HG02623 (cell line): ENCODE measurements around the gene WDR43.
"Not testable (repeated sequence)": the region's sequence is repeated elsewhere in the genome, so short reads cannot be mapped to it uniquely, and the experiment has no call there.

Experiments
- ATAC-seq: cut with Tn5 transposase; IDR thresholded peaks from one replicate; pipeline ENCODE4 v1.9.1; 2021; ENCODE audit warnings: moderate library complexity; ENCODE audit not compliant: unreplicated experiment

Gene WDR43

DNA sequence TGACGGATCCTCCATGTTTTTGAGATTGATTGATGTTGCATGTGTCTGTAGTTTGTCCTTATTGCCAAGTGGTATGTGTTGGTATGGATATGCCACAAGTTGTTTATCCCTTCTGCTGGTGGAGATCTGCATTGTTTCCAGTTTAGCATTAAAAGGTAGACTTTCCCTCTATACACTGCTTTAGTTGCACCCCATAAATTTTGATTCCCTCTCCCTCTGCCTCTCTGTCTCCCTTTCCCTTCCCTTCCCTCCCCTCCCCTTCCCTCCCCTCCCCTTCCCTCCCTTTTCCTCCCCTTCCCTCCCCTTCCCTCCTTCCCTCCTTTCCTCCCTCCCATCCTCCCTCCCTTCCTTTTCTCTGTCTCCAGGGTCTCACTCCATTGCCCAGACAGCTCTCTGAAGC lies 68.0 kb downstream of the WDR43 start:
- no peak for ATAC-seq

- ATAC-seq, result no peak
These were observed 76.1 kb downstream of the WDR43 start for GRCh38 chr2:28970464-28971160.

- no peak for ATAC-seq
These were observed 78.4 kb downstream of the WDR43 start for GRCh38 chr2:28972778-28973335.

GRCh38 chr2:28974252-28974651 lies 79.8 kb downstream of the WDR43 start:
- ATAC-seq, result no peak

DNA sequence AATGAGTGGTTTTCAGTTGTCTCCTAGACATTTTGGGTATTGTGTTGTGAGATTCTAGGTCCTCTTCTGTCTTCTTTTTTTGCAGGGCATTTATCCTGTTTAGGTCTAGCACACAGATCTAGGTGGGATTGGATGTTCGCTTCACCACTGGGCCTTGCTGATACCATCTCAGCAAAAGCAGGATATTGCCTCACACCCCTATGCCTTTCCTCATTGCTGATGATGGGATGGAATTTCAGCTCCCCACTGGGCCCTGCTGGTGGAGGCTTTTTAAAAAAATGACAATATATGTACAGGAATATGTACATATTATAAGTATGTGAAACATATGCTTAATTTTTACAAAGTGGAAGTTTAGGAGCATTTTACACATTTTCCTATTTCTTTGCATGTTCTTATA lies 81.2 kb downstream of the WDR43 start:
- no peak for ATAC-seq

GRCh38 chr2:28976584-28976983 lies 82.1 kb downstream of the WDR43 start:
- no peak for ATAC-seq

DNA sequence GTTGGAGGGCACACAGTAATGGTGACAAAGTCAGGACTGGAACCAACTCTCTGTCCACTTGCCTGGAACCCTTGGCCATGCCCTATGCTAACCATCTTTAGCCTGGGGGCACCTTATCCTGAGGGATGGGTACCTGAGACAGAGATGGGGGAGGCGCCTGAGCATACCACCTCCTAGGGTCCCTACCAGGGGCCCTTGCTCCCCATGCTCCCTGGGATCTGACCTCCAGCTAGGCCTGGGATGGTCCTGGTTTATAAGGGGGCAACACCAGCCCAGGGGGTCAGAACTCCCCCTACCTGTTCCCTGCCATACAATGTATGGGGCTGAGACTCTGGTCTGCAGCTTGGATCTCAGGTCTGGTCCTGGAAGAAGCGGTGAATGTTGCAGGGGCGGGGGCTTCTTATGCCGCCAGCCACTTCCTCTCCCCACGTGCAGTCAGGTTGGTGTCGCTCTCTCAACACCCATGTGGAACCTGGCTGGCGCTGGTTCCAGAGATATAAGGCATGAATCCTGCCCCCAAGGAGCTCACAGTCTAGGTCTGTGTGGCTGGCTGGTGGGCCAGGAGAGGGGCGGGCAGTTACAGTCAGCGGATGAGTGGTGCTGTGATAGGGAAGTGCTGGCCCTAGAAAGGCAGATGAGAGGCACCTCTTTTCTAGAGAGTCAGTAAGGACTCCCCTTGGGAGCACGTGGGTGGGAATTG lies 82.9 kb downstream of the WDR43 start:
- ATAC-seq, result no peak

GRCh38 chr2:28978001-28978400 lies 83.5 kb downstream of the WDR43 start:
- not testable (repeated sequence) for ATAC-seq

- no peak for ATAC-seq
These were observed 84.1 kb downstream of the WDR43 start for GRCh38 chr2:28978606-28979005.

DNA sequence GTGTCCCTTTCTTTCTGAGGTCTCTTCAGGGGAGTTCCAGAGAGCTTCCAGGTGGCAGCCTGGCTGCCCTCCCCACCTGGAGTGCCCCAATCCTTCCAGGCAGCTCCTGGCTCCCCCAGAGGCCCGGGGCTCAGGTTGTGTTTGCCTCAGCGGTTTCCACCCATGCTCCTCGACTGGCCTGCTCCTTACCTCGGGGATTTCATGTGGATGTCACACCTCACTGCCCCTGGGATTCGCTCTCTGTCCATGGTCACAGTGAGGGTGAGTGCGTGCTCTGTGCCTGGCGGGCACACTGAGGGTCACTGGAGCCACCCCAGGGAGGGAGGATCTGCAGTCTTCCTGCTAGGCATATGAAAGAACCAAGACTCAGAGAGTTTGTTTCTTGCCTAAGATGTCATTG lies 84.6 kb downstream of the WDR43 start:
- no peak for ATAC-seq

DNA sequence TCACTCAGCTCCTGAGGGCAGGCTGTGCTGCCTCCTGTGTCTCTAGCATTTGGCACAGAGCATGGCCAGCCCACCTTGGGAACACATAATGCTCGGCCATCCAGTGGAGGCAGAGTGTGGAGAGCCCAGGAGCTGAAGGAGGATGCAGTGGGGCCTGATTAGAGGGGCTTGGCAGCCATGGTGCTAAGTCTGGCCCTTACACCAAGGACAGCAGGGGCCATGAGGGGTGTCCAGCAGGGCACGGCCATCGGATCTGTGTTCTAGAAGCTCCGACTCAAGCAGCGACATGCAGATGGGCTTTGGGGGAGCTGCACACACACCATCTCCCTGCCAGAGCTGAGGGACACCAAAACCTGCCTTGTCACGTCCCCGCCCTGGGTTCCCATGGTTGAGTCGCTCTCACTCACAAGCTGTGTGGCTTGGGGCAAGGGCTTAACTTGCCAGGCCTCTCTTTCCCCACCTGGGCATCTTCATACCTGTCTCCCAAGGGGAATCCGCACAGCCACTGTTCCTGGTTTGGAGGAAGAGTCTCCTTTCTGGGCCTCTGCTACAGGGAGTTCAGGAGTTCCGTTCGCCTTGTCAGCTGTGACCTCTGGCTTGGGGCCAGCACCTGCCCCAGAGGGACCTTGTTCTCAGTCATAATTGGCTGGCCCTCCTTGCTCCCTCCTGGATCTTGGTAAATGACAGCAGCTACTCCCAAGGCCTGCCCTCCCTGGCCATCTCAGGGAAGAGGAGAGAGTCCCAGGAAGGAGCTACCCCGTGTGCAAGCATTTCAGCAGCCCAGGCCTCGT lies 85.3 kb downstream of the WDR43 start:
- no peak for ATAC-seq

- ATAC-seq, result no peak
These were observed 86.0 kb downstream of the WDR43 start for GRCh38 chr2:28980368-28981015.

GRCh38 chr2:28981016-28981441 lies 86.6 kb downstream of the WDR43 start, which contains the start of gene TOGARAM2:
Gene TOGARAM2 (plus strand): TSS chr2:28981298. CDS start chr2:28994835, 13,537 bp downstream.
- no peak for ATAC-seq

- ATAC-seq, result no peak
These were observed 87.3 kb downstream of the WDR43 start for GRCh38 chr2:28981620-28982376.

- ATAC-seq, result no peak
These were observed 88.0 kb downstream of the WDR43 start for GRCh38 chr2:28982381-28982950.

GRCh38 chr2:28986429-28986828 lies 92.0 kb downstream of the WDR43 start:
- ATAC-seq, result no peak

DNA sequence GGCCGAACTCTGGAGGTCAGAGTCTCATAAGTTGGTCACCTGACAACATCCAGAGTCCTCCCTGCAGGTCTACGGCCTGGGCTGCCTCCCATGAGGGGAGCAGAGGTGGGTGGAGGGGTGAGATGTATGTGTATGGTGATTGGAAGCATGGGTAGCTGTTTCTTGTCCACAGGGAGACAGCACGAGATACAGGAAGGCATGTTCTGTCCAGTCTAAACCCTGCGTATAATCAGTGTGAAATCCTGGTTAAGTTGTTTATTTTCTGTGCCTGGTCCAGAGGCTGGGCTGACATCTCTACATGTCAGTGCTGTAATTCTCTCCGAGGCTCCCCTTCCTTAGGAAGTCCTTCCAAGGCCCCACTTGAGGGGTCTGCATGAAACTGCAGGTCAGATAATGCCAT lies 95.5 kb downstream of the WDR43 start:
- no peak for ATAC-seq

DNA sequence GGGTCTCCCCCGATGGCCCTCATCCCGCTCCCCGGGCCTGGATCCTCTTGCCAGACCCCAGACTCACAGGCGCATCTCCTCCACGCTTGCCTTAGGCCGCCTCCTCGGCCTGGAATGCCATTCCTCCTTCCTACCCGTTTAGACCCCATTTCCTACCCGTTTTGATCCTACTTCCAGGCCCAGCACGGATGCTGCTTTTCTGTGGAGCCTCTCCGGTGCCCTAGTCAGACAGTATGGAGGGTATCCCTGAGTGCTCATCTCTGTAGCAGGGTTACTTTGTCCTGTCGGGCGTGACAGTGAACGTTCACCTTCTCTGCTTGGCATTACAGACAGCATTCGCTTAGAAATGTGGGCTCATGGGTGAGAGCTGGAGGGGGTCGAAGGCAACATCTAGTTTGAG lies 96.0 kb downstream of the WDR43 start:
- no peak for ATAC-seq

- ATAC-seq, result no peak
These were observed 96.6 kb downstream of the WDR43 start for GRCh38 chr2:28991021-28991420.

DNA sequence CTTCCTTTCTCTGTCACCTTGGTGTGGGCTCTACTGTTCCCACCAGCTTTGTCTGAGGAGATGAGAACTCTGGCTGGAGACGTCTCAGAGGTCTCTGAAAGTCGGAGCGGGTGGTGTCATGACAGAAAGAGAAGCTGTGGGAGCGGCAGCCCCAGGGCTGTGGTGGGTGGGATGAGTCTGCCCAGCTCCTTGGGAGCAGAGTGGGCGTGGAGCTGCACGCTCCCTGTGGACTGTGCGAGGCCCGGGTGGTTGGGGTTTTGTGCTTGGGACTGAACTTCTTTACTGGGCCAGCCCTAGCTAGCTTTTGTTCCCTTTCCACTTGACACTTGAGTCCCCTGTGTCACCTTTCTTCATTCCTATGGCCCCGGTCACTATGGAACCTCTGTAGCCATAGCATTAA lies 97.0 kb downstream of the WDR43 start:
- no peak for ATAC-seq
